HG02852 (cell line): ENCODE data around the gene ROPN1.

Experiments used
- ATAC-seq: cut with Tn5 transposase; IDR thresholded peaks from one replicate; pipeline ENCODE4 v1.9.1; 2021; ENCODE audit warnings: mild to moderate bottlenecking, moderate library complexity; ENCODE audit not compliant: unreplicated experiment

ROPN1 gene

DNA sequence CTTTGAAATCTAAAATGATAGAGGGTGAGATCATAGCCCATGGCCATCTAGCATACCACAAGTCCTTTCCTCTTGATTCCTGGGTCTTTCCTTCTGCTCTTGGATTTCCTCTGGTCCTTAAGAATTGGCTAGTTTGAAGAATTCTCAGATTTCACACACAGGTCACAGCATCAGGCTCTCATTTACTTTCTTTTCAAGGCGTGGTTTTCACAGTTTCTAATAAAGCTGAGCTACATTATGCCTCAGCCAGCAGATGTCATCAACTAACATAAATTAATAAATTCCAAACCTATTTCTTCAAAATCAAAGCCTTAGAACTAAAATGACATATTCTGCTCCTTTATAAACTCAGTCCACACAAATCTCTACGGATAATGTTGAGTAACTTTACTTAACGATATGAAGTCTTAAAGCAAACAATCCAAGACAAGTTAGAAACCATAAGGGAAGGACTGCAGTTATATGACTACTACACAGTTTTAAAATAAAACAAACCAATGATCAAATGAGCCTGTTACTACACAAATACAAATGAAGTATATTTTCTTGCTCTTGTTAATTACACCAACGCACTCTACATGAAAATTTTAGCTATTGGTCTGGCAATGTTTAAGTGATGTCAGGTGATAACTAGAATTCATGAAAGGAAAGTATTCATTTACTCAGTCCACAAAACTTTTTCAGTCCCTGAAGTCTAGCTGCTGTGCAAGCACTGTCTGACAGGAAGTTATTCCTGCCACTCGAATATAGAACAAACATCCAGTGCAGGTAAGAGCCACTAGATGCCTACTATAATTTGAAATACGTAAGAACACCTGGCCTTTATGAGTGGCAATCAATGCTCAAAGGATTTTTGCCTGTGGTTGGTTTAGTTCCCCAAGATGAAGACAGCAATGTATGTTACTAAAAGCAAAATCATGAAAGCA is 40.1 kb downstream of the ROPN1 start:
- ATAC-seq = no peak

DNA sequence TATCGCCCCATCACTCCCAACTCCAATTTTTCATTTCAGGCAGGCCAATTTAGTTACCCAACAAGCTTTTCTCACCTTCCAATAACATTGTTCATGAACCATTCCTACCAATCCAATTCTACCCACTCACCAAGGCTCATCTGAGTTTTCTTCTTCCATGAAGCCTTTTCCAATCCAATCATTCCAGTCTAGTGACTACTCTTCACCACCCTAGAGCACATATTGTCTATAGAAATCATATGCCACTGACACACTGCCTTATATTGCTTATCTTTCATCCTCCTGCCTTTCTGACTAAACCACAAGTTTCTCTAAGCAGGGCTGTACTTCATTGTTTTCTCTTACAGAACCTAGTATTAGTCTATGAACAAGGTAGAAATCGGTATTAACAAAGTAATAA is 42.3 kb downstream of the ROPN1 start:
- no peak for ATAC-seq

DNA sequence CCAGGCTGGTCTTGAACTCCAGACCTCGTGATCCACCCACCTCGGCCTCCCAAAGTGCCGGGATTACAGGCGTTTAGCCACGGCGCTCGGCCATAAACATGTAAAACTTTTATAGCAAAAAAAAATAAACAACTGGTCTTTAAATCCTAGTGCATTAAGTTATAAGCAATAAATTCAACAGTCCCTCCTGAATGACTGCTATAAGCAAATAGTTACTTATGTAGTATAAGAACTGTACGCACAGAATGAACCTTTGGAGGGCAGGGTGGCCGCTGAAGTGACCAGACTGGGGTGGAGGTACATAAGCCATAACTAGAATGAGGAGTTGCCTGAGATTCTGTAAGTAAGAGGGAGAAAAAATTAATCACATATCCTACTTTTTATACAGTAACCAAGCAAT is 43.5 kb downstream of the ROPN1 start:
- no peak for ATAC-seq

DNA sequence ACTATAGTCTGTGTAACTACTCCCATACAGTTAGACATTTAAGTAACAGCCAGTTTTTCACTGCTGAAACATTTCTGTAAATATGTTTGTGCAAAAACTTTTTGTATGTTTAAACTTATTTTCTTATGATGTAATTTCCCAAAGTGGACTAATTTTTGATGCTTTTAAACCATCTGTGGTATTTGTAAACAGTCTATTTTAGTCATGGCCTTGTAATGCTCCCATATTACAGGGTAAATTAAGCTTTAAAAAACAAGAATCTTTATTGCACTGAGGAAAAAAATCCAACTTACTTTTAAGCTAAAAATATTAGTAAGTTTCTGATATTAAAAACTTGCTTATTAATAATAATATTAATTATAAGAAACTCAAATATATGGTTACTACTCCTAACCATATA is 44.4 kb downstream of the ROPN1 start:
- ATAC-seq = no peak

DNA sequence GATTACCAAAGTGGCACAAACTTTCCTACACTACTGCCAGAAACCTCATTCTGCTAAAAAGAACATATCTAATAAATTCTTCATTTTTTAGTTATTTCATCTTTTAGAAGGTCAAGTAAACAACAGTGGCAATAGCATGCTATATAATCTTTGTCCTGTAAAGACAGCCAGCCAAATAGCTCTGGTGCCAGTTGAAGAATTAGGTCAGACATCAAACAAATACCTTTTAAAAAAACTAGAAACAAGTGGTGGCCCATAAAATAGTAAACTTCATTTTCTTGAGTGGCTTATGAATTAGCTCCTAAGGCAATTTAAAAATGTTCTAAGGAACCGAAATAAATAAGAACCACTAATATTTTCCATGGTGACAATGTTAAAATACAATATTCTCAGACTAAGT is 50.4 kb downstream of the ROPN1 start:
- no peak for ATAC-seq

DNA sequence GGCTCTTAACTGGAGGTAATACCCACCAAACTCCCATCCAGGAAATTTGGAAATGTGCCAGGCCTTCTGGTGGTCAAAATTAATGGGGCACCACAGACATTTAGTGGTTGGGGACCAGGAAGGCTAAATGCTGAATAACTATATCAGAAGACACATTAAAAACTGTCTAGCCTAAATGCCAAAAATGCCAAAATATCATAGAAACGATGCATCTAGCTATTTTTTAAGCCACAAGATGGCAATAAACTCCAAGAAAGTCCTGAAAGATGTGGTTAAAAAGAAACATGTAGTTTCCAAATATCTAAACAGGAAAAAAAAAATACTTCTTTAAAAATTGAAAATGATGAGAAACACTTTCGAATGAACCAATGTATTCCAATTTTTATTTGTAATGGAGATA is 50.8 kb downstream of the ROPN1 start:
- no peak for ATAC-seq

DNA sequence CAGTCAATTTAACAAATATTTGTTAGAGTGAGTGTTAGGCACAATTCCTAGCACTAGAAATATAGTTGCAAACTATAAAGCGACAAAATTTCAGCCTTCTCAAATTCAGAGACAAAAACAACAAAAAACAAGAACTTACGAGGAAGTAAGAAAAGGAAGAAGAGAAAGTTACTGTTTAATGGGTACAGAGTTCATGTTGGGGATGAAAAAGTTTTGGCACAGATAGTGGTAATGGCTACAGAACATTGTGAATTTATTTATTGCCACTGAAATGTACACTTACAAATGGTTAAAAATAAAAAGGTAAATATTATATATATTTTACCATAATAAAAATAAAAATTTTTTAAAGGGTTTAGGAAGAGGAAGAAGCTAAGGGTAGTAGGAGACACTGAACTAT is 52.2 kb downstream of the ROPN1 start:
- no peak for ATAC-seq

DNA sequence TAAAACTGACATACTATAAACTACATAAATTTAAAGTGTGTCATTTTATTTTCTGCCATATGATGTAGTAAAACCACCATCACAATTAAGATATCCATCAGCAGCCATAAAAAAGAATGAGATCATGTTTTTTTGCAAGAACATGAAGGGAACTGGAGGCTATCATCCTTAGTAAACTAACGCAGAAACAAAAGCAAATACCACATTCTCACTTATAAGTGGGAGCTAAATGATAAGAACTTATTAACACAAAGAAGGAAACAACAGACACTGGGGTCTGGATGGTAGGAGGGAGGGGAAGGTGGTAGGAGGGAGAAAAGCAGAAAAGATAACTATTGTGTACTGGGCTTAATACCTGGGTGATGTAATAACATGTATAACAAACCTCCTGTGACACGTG is 55.5 kb downstream of the ROPN1 start:
- ATAC-seq = no peak

DNA sequence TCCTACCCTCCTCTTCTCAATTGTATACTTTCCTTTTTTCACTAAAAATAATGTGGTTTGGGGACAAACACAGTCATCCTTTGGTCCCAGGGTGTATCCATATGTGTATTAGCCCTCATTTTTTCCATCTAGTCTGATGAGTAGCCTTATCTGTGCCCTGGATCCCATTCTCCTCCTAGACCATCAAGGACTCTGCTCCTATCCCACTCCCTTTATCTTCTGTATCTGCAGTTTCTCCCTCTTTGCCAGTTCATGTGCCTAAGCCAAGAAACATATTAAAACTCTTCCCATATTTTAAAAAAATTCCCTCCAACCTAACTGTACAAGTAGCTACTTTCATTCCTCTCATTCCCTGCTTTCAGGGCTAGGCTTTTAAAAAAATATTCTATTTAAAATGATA is 56.1 kb downstream of the ROPN1 start:
- no peak for ATAC-seq

DNA sequence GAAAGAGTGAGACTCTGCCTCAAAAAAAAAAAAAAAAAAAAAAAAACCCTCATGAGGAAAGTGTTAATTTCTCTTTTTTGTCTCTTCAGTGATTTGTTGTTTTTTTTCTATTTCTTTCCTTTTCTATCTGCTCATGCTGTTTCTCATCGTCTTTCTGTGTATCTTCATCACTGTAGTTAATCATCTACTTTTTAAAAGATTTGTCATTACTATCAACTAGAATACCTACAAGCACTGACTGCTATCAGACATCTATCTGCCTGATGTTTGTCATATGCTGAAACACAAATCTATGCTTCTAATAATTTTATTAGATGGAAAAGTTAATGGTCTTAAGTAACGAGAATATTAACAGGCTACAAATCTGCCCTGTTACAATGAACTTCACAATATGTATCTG is 57.7 kb downstream of the ROPN1 start:
- ATAC-seq = no peak

DNA sequence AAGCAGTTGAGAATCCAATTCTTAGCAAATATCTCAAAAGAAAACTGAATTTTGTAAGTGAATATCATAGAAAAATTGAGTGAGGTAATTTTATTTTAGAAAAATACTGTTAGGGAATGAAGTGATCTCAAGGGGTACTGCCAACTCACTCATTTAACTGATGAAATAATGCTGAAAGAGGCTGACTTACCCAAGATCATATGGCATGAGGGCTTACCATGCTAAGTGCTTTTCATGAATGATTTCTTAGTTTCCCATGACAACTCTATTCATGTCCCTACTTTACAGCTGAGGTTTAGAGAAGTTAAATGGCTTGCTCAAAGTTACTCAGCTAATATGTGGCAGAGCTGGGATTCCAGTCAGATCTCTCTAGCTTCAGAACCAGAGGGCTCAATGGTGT is 61.5 kb downstream of the ROPN1 start:
- no peak for ATAC-seq

DNA sequence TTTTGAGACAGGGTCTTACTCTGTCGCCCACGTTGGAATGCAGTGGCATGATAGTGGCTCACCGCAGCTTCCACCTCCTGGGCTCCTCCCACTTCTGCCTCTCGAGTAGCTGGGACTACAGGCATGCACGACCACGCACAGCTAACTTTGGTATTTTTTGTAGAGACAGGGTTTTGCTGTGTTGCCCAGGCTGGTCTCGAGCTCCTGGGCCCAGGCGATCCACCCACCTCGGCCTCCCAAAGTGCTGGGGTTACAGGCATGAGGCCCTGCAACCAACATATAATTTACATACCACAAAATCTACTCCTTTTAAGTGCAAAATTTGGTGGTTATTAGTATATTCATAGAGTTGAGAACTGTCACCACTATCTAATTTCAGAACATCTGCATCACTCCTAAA is 62.6 kb downstream of the ROPN1 start:
- ATAC-seq = no peak

DNA sequence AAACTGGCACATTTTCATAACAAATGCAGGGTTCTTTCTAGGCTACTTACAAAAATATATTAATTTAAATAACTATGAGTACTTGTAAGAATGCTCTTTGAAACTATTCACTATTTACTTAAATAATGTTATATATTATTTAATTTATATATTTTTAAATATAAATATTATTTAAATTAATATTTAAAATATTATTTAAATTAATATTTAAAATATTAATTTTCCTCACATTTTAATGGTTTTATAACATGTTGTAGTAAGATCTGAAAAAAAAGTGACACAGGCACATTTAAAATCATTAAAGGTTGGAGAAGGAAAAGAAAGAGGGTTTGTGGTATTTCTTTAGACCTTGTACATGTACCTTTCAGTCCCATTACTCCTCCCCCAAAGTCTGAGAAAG is 65.5 kb downstream of the ROPN1 start:
- no peak for ATAC-seq

DNA sequence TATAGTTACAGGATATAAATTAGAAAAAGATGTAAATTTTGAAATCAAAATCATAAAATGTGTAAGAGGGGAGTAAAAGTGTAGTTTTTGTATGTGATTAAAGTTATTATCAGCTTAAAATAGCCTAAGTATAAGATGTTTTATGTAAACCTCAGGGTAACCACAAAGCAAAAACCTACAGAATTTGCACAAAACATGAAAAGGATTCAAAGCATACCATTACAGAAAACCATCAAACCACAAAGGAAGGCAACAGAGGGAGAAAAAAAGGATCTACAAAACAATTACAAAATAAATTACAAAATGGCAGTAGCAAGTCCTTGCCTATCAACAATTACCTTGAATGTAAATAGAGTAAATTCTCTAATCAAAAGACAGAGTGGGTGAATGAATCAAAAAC is 71.1 kb downstream of the ROPN1 start:
- ATAC-seq = no peak

DNA sequence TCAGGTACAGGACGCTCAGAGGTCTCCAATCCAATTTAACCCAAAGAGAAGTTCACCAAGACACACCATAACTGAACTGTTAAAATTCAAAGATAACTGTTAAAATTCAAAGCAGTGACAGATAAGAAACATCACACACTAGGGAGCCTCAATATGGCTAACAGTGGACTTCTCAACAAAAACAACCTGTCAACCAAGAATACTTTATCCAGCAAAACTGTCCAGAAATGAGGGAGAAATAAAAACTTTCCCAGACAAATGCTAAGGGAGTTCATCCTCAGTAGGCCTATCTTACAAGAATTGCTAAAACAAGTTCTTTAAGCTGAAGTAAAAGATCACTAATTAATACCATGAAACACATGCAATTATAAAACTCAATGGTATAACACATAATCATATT is 71.5 kb downstream of the ROPN1 start:
- no peak for ATAC-seq

DNA sequence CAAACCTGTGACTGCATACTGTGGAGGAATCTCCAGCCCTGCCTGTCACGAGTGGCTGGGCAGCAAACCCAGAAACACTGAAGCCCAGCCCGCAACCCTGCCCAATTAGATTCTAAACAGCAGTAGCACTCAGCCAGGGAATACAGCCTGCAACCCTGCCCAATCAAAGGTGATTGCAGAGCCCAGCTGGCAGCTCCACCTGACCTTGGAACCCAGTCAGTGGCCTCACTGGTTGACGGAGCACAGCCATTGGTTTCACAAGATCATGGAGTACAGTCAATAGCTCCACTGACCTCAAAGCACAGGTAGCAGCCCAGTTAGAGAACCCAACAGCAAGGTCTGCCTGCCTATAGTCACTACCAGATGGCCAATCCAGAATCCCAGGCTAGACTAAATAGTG is 72.6 kb downstream of the ROPN1 start:
- no peak for ATAC-seq
